Activated CD4-positive, alpha-beta T cell treated with anti-CD3 and anti-CD28 coated beads for 1 hour (primary cell): ENCODE results near the gene PGRMC2.

Experiments
- DNase-seq: peaks from one replicate; pipeline ENCODE4 v3.0.0-alpha.2; 2020

The PGRMC2 gene

DNA sequence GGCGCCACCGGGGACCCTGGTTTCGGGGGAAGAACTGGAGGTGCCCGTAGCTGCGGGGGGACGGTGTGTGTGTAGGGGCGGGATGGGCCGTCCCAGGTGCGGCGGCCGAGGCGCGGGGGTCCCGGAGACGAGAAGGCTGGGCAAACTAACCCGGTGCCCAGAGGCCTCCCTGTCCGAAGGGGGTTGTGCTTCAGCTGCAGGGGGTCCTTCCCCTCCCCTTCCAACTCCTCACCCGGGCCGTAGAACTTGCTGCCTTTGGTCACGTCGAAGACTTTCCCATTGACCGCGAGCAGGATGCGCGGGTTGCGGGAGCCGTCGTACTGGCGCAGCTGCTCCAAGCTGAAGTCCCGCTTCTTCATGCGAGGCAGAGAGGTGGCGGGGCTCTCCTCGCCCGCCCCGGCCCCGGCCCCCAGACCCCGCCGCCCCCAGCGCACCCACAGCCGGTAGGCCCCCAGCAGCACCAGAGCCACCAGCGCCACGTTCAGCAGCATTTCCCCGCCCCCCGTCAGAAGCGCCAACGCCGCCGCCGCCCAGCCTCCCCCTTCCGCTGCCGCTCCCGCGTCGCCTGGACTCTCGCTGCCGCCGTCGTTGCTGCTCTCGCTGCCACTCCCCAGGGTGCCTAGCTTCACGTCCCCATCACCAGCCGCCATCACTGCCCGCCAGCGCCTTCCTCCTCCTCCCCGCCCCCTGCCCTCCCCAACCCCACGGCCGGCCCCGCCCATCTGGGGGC is at the start of gene PGRMC2:
TSS of gene PGRMC2 (minus strand) at position 673 of the 730 bp plus-strand sequence. CDS start at position 650, 23 bp downstream.
- peak; percentile 10 for DNase-seq

GRCh38 chr4:128335541-128335940 is 47.9 kb upstream of the PGRMC2 start:
- no peak for DNase-seq

DNA sequence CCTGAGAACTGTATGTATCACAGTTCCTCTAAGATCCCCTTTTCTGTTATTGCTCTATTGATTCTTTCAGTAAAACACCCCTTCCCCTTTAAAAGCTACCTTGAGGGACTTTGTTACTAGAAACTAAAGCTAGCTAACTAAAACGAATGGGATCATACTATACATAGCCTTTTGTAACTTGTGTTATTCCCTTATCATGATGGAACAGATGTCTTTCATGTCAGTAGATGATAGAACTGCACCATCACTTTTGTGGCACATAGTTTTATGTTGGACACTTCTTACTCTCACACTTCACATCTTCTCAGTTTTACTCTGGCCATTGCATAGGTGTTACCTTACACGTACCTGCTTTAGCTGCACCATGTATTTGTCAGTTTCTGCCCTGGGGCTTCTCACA is 46.6 kb upstream of the PGRMC2 start:
- DNase-seq, result no peak

- no peak for DNase-seq
Measured at GRCh38 chr4:128333309-128334018, 45.9 kb upstream of the PGRMC2 start.

DNA sequence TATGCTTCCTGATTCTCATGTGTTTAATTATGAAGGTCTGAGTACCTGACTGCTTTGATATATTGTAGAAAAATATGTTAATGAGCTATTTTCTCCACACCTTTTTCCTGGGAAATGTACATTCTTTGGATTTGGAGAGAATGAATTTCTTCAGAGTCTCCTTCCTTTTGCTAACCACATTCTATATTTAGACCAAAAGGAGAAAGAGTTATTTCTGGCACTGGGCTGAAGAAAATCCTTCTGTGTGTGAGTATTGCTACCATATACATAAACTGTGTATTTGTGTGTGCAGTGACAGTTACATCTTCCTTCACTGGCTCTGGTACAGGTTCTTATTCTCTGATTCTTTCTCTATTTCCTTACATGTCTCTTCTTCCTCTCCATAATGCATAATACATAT is 44.5 kb upstream of the PGRMC2 start:
- no peak for DNase-seq

- no peak for DNase-seq
Measured at GRCh38 chr4:128329638-128330037, 42.0 kb upstream of the PGRMC2 start.

- no peak for DNase-seq
Measured at GRCh38 chr4:128328106-128328505, 40.5 kb upstream of the PGRMC2 start.

DNA sequence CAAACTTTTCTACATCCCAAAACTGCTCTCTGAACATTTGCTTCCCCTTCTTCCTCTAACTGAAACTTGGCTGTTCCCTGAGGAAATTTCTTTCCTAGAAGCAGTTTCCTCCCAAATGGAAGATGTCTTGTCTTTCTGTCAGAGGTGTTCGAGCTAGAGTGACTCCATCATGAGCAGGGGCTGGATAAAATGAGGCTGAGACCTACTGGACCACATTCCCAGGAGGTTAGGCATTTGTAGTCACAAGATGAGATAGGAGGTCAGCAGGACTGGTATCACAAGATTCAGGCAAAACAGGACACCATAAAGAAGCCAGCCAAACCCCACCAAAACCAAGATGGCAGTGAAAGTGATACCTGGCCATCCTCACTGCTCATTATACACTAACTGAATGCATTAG is 35.8 kb upstream of the PGRMC2 start:
- no peak for DNase-seq

- no peak for DNase-seq
Measured at GRCh38 chr4:128322986-128323385, 35.4 kb upstream of the PGRMC2 start.

GRCh38 chr4:128322311-128322710 is 34.7 kb upstream of the PGRMC2 start:
- DNase-seq, result no peak

- DNase-seq, result no peak
Measured at GRCh38 chr4:128320656-128321055, 33.0 kb upstream of the PGRMC2 start.

DNA sequence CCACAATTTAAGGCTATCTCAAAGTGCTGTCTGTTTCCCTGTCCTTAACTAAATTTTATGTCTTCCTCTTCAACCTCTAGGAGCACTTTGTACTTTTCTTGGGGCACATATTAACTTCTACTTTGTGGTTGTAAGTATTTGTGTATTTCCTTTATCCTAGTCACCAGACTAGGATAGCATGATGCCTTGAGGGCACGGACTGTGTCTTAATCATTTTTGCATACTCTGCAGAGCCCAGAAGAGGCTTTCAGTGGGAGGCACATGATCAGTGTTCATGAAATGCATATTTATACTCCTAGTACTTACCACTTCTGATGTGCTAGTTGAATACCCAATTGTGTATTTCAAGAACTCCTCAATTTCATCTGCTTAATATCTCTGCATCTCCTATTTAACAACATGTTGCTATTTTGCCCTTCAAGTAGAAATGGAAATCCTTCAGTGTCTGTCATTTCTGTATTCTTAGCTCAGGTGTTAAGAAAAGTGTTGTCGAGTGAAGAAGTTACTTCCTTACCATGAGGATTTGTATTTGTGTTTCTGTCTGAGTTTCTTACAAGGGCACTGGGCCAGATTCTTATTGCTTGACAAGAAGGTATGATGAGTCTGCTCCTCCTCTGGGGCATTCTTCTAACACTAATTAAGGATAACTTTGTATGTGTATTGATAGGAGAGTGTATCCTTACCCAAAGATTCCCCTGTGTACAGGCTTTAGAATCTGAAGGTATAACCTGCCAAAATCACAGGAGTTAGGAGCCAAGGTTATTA is 28.3 kb upstream of the PGRMC2 start:
- DNase-seq, result no peak

GRCh38 chr4:128311659-128312403 is 24.2 kb upstream of the PGRMC2 start:
- DNase-seq, result no peak

DNA sequence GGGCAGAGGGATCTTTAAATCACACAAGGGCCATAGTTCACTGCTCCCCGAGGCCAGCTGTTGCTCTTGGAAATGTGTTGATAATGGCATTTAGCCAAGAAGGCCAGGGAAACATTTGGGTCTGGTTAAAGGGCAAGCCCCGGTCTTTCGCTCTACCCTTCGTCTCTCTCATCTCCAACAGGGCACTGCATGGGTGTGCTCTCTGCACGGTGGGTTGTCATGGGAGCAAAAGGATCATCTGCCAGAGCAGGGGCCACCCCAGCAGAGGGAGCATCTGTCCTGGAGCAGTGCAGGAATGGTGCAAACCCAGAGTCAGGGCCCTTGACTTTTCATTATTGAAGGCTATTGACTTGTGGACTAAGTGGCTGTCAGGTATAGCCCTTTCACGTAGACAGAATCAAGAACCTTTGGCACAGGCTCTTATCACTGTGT is 22.7 kb upstream of the PGRMC2 start:
- no peak for DNase-seq

DNA sequence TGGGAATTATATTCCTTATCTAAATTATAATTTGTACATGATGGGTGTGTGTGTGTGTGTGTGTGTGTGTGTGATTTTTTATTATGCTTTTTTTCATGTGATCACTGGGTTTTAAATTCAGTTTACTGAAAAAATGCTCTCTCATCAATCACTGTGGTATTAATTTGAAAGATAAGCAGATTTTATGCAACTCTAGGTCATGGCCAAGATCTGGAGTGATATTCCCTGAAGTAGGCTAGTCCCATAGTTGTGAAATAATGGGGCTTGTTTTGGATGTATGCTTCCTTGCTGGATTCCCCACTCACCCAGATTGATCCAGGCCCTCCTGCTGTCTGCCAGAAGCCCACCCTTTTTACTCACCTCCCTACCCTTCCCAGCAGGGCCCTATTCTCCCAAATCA is 22.0 kb upstream of the PGRMC2 start:
- DNase-seq, result no peak

DNA sequence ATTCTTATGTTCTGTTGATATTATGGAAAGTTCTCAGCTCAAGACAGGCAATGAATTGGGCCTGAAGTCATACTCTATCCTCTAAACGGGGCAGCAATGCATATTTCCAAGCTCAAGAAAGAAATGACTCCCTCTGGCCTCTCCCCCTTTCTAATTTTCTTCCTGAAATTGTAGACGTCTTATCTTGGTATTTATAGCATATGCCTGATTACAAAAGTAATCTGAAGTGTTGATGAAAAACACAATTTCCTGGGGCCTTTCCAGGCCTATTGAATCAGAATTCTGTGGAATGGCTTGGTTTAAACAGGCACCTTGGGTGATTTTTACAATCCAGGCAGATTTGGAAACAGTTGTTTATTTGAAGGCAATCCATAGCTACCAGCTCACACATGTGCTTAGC is 21.4 kb upstream of the PGRMC2 start:
- DNase-seq, result no peak

DNA sequence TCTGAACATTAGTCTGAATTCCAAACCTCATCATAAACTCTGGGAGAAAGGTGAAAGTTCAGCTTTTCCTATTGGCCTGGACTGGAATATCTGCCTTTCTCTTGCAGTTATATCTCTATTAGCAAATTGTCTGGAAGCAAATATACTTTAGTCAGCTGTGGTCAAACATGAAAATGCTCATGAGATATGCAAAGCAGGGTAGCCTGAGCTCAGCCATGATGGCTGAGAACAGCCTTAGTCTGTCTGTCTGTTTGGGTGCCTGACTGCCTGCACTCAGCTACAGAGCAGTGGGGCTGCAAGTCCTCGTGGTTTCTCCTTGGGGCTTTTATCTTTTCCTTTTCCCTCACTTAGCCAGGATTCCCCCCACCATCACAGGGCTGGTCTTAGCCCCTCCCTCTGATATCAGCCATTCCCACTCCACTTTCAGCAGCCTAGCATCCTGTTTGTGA is 19.5 kb upstream of the PGRMC2 start:
- DNase-seq, result no peak

DNA sequence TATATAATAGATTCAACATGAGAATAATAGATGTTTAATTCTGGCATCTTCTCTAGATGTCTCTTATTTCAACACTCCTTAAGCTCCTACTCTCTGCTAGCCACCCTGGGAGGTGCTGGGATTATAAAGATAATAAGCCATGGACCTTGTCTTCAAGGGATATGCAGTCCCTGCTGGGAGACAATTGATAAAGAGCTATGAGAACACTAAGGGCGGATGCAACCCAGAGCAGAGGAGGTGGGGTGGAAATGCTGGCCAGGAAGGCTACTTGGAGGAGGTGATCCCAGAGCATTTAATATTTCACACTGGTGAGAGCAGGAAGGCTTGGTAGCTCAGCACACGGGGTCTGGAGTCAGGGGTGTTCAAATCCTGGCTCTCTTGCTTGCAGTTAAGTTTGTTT is 18.3 kb upstream of the PGRMC2 start:
- no peak for DNase-seq

DNA sequence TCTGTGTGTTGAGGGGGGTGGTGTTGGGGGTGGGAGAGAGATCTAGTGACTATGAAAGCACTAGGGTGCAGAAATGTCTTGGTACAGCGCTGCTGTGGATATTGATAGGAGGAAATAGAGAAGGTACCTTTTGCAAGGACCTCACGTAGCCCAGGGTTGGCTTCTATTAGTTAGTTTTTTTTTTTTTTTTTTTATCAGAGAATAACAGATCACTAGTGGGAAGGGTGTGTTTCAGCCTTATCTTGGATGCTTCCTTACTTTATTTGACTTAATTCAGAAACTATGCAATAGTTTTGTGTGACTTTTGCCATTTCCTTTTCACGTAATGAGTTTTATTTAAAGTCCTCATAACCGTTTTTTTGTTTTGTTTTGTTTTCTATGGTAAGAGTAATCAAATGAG is 16.4 kb upstream of the PGRMC2 start:
- DNase-seq, result no peak

DNA sequence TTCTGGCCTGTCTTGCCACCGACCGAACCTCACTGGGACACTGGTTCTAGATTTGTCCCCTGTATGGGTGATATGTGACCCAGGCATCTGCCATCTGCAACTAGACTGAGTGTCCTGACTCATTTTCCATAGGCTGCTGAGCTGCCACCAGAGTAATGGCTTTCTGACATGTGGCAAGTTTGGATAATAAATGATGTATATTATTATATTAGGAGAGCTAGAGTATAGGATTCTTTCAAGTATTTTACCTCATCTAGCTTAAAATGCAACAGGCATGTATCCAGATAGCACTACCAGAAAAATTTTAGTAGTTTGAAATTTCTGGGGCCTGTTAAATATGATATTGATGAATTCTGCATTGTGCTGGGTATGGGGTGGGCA is 15.8 kb upstream of the PGRMC2 start:
- no peak for DNase-seq

GRCh38 chr4:128301979-128302378 is 14.4 kb upstream of the PGRMC2 start:
- no peak for DNase-seq

DNA sequence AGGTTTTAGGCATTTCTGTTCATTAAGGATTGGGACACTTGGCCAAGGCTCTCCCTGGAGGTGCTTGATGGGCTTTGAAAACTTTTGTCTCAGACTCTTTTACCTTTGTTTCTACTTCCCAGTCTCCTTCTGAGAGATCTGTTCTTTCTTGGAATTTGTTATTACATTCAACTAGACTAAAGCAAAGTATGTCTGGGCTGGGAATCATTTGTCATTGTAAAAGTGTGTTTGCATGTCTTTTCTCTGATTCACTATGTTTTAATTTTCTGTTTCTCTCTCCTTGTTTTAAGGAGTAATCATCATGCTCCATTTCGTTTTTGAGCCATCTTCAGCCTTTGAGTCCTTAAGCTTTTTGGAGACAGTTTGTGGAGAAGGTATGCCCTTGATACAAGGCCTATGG is 12.2 kb upstream of the PGRMC2 start:
- no peak for DNase-seq

DNA sequence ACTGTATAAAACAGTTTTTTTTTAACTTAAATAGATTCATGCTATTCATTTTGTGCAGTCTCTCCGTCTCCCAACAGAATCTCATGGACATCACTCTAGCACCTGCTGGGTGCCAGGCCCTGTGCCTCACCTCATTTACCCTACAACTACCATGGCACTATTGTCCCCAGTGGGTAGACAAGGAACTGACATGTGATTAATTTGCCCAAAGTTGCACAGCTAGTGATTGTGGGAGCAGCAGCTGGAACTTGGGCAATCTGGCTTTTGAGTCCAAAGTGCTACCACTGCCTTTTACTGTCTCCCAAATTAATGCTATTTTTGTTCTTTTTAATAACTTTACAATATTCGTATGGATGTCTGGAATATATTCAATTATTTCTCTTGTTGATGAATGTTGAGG is 11.2 kb upstream of the PGRMC2 start:
- no peak for DNase-seq
